Osteoblast (primary cell): Measurements from ENCODE around the gene TARBP1. TPM values are rescaled to one million over a fixed set of nuclear protein-coding genes. Genes with fewer than 3 reads are reported as not detected.
A peak's percentile ranks its signal among the peaks of the same experiment; 100 is the strongest.

Source experiments
- DNase-seq: peaks from one replicate; pipeline ENCODE4 v3.0.0; 2011; ENCODE audit warnings: low spot score, mixed read lengths; ENCODE audit not compliant: insufficient read length; ENCODE audit errors: missing footprints
- H2AFZ ChIP-seq: 2 replicates; pipeline ENCODE4 v1.6.0; 2011; ENCODE audit warnings: mild to moderate bottlenecking, low read length
- H3K27ac ChIP-seq: 2 replicates; pipeline ENCODE4 v1.5.1; 2011; ENCODE audit warnings: mild to moderate bottlenecking, low read depth, low read length, moderate library complexity
- H3K27me3 ChIP-seq: 2 replicates; pipeline ENCODE4 v1.6.0; 2012; ENCODE audit warnings: mild to moderate bottlenecking, control low read depth, inconsistent platforms, low read length, moderate library complexity; ENCODE audit not compliant: insufficient read depth
- H3K36me3 ChIP-seq: 2 replicates; pipeline ENCODE4 v1.5.1; 2011; ENCODE audit warnings: mild to moderate bottlenecking, low read length, control low read depth, moderate library complexity; ENCODE audit not compliant: insufficient read depth
- H3K4me1 ChIP-seq: 2 replicates; pipeline ENCODE4 v1.5.1; 2011; ENCODE audit warnings: mild to moderate bottlenecking, low read length, control low read depth, moderate library complexity; ENCODE audit not compliant: insufficient read depth
- H3K4me2 ChIP-seq: 2 replicates; pipeline ENCODE4 v1.6.0; 2011; ENCODE audit warnings: mild to moderate bottlenecking, low read length; ENCODE audit not compliant: insufficient read depth
- H3K4me3 ChIP-seq: fragments of 200-600 bp; sonication (generic); 3 replicates; pipeline ENCODE4 v1.5.1; 2012; ENCODE audit warnings: mild to moderate bottlenecking, low read length, inconsistent platforms; ENCODE audit not compliant: insufficient read depth
- H3K79me2 ChIP-seq: 2 replicates; pipeline ENCODE4 v1.6.0; 2012; ENCODE audit warnings: mild to moderate bottlenecking, low read length, control low read depth, inconsistent platforms; ENCODE audit not compliant: insufficient read depth
- H3K9me3 ChIP-seq: 2 replicates; pipeline ENCODE4 v1.5.1; 2011; ENCODE audit warnings: low read depth, low read length, control low read depth
- H4K20me1 ChIP-seq: 2 replicates; pipeline ENCODE4 v1.6.0; 2012; ENCODE audit warnings: mild to moderate bottlenecking, low read length, control low read depth; ENCODE audit not compliant: insufficient read depth
- total RNA-seq: library from RNA; depleted of rRNA; stranded (reverse); fragments of >200 nt; gene quantifications from 2 replicates; pipeline ENCODE4 v1.2.3, GENCODE V29; 2012
- TF ChIP-seq, protein P1 (sequence below): IDR thresholded peaks from 2 replicates; pipeline ENCODE4 v1.5.1; 2011; ENCODE audit warnings: mild to moderate bottlenecking, low read depth, low read length, moderate library complexity; ENCODE audit errors: extremely low read depth

The TARBP1 gene
- total RNA-seq, 1 donor: 29.7 TPM

DNA sequence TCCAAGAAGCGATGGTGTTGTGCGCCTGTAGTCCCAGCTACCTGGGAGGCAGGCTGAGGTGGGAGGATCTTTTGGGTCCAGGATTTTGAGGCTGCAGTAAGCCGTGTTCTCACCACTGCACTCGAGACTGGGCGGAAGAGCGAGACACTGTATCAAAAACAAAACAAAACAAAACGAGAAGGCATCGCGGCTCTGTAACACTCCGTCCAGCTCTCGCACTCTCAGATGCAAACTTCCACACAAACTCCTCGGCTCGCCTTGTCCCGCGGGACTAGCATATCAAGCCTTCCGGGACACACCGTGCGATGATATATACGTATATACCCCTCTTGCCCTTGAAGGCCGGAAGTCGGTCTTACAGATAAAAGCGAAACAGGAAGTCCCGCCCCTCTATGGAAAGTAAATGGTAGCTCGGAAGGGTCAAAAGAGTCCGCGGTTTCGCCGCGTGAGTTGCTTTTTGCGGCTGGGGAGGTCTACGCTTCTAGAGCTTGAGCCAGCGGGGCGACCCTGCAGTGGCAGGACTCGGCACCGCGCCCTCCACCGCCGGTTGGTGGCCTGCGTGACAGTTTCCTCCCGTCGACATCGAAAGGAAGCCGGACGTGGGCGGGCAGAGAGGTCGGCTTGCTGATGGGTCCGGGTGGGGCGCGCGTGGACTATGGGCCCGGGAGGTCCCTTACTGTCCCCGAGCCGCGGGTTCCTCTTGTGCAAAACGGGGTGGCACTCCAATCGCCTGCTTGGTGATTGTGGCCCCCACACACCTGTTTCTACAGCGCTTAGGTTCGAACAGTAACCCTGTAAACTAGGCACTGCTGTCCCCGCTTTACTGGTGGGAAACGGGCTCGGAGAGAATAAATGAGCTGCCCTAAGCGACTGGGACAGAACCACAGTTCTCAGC is 105.7 kb downstream of the TARBP1 start, which contains the start of gene COA6:
Gene COA6, plus strand, starts transcription at position 393 of the 895 bp plus-strand sequence. Its CDS starts 11 bp downstream, at position 404.
- Histone ChIP-seq H3K9me3 (no peaks in the 10 kb centered on the region), H3K4me2 (peak within 1 kb of the TSS; percentile 96), H3K79me2 (peaks cover 35% of the 10 kb centered on the region), H3K4me1 (peaks cover 19% of the 10 kb centered on the region), H3K36me3 (peaks cover 28% of the 10 kb centered on the region), H3K27me3 (no peaks in the 10 kb centered on the region), H3K4me3 (peak within 1 kb of the TSS; percentile 96), H4K20me1 (no peaks in the 10 kb centered on the region), H2AFZ (peak within 1 kb of the TSS; percentile 100), H3K27ac (peak within 1 kb of the TSS; percentile 98)
- TF ChIP-seq, protein P1, sequence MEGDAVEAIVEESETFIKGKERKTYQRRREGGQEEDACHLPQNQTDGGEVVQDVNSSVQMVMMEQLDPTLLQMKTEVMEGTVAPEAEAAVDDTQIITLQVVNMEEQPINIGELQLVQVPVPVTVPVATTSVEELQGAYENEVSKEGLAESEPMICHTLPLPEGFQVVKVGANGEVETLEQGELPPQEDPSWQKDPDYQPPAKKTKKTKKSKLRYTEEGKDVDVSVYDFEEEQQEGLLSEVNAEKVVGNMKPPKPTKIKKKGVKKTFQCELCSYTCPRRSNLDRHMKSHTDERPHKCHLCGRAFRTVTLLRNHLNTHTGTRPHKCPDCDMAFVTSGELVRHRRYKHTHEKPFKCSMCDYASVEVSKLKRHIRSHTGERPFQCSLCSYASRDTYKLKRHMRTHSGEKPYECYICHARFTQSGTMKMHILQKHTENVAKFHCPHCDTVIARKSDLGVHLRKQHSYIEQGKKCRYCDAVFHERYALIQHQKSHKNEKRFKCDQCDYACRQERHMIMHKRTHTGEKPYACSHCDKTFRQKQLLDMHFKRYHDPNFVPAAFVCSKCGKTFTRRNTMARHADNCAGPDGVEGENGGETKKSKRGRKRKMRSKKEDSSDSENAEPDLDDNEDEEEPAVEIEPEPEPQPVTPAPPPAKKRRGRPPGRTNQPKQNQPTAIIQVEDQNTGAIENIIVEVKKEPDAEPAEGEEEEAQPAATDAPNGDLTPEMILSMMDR: no peak
- peak; percentile 95 for DNase-seq

DNA sequence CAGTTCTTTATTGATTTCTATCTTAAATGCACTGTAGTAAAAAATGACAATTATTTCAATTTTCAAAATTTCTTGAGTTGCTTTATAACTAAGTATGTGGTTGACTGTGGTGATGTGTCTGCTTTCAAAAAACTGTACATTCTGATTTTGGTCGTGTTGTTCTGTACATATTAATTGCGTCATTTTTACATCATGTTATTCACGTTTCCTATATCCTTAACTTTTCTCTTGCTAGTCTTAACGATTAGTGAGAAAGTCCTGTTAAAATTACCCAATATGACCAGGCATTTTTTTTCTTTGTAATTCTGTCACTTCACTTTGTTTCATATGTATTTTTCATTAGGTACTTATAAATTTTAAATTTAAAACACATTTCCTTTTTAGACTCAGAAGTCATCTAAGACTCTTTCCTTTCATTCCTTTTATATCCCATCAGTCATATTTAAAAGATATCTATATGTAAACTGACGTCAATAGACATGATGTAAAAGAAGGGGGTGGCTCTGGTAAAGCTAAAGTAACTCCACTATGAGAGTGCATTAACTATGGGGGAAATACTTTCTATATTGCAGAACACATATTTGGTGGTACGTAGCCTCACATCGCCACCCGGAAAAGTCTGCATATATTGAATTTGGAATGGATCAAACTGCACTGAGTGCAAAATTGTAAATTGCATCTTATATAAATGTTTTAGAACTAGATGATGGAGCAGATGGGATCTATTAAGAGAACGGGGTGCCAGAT is 106.8 kb downstream of the TARBP1 start:
- no peaks in the 10 kb centered on the region for H3K9me3 ChIP-seq
- no peaks in the 10 kb centered on the region for H4K20me1 ChIP-seq
- TF ChIP-seq, protein P1: no peak
- peaks cover 19% of the 10 kb centered on the region for H3K4me1 ChIP-seq
- H3K36me3 ChIP-seq: peaks cover 17% of the 10 kb centered on the region
- peak overlapping the region; percentile 98 for H3K27ac ChIP-seq
- H2AFZ ChIP-seq: no peak overlapping the region
- H3K4me2 ChIP-seq: peak overlapping the region; percentile 96
- H3K27me3 ChIP-seq: no peaks in the 10 kb centered on the region
- DNase-seq: no peak
- H3K4me3 ChIP-seq: peak overlapping the region; percentile 96
- peaks cover 29% of the 10 kb centered on the region for H3K79me2 ChIP-seq

DNA sequence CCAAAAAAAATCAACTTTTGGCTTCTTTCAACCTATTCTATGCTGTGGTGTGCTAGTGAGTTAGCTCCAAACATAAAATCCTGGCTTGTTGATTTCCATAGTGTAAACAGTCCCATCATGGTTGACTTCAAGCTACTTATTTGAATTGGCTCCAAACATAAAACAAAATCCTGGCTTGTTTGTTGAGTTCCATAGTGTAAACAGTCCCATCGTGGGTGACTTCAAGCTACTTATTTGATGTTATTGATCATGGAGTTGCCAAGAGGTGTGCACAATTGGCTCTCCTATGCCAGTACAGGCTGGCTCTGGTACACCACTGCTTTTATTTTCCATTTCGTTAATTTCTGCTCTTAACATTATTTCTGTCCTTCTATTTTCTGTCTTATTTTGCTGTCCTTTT is 107.6 kb downstream of the TARBP1 start:
- Histone ChIP-seq H2AFZ (no peak overlapping the region), H3K36me3 (peaks cover 12% of the 10 kb centered on the region), H4K20me1 (no peaks in the 10 kb centered on the region), H3K79me2 (peaks cover 28% of the 10 kb centered on the region), H3K27me3 (no peaks in the 10 kb centered on the region), H3K4me3 (no peak overlapping the region), H3K4me1 (peaks cover 19% of the 10 kb centered on the region), H3K4me2 (no peak overlapping the region), H3K27ac (no peak overlapping the region), H3K9me3 (no peaks in the 10 kb centered on the region)
- DNase-seq: no peak
- TF ChIP-seq, protein P1: no peak

DNA sequence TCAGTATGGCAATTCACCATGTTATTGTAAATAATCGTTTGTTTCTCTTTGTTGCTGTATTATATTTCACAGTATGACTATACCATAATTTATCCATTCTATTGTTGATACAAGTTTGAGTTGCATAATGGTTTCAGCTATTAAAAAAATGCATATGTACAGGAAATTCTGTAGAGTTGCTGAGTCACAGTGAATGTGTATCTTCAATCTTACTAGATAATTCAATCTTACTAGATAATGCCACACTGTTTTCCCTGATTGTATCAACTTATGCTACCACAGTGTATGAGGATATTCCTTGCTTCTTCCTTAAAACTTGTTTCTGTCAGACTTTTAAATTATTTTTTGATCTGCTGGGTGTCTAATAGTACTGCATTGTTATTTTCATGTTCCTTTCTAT is 109.2 kb downstream of the TARBP1 start:
- Histone ChIP-seq H2AFZ (no peak overlapping the region), H3K9me3 (no peaks in the 10 kb centered on the region), H4K20me1 (no peaks in the 10 kb centered on the region), H3K36me3 (no peaks in the 10 kb centered on the region), H3K27ac (no peak overlapping the region), H3K79me2 (peaks cover 17% of the 10 kb centered on the region), H3K27me3 (no peaks in the 10 kb centered on the region), H3K4me3 (no peak overlapping the region), H3K4me1 (peaks cover 18% of the 10 kb centered on the region), H3K4me2 (peak overlapping the region; percentile 9)
- no peak for DNase-seq
- TF ChIP-seq, protein P1: no peak
